ENCODE results near the gene VCAN.

Gene VCAN

GRCh38 chr5:83524345-83524744 is 52.8 kb downstream of the VCAN start:
- Mint-ChIP-seq H3K4me3 (no peak overlapping the region), H3K9me3 (no peaks in the 10 kb centered on the region), H3K4me1 (ENCODE audit: low read depth) (no peaks in the 10 kb centered on the region), H3K27me3 (ENCODE audit: low read depth) (no peaks in the 10 kb centered on the region), H3K27ac (no peak overlapping the region), H3K36me3 (ENCODE audit: low read depth) (no peaks in the 10 kb centered on the region)

- Mint-ChIP-seq H3K36me3 (ENCODE audit: low read depth) (no peaks in the 10 kb centered on the region), H3K27ac (no peak overlapping the region), H3K9me3 (no peaks in the 10 kb centered on the region), H3K27me3 (ENCODE audit: low read depth) (no peaks in the 10 kb centered on the region), H3K4me3 (no peak overlapping the region), H3K4me1 (ENCODE audit: low read depth) (no peaks in the 10 kb centered on the region)
Observed at GRCh38 chr5:83524991-83525390, 53.4 kb downstream of the VCAN start.

- no peaks in the 10 kb centered on the region for H3K9me3 Mint-ChIP-seq
- no peaks in the 10 kb centered on the region for H3K4me1 Mint-ChIP-seq (ENCODE audit: low read depth)
- no peaks in the 10 kb centered on the region for H3K36me3 Mint-ChIP-seq (ENCODE audit: low read depth)
- H3K27me3 Mint-ChIP-seq (ENCODE audit: low read depth), result no peaks in the 10 kb centered on the region
- H3K27ac Mint-ChIP-seq, result no peak overlapping the region
- H3K4me3 Mint-ChIP-seq, result no peak overlapping the region
Observed at GRCh38 chr5:83526289-83526688, 54.7 kb downstream of the VCAN start.

GRCh38 chr5:83527221-83527620 is 55.7 kb downstream of the VCAN start:
- Mint-ChIP-seq H3K4me3 (no peak overlapping the region), H3K9me3 (no peaks in the 10 kb centered on the region), H3K27ac (no peak overlapping the region), H3K36me3 (ENCODE audit: low read depth) (no peaks in the 10 kb centered on the region), H3K4me1 (ENCODE audit: low read depth) (no peaks in the 10 kb centered on the region), H3K27me3 (ENCODE audit: low read depth) (no peaks in the 10 kb centered on the region)

GRCh38 chr5:83527722-83528438 is 56.3 kb downstream of the VCAN start:
- Mint-ChIP-seq H3K27ac (no peak overlapping the region), H3K4me1 (ENCODE audit: low read depth) (no peaks in the 10 kb centered on the region), H3K36me3 (ENCODE audit: low read depth) (no peaks in the 10 kb centered on the region), H3K4me3 (no peak overlapping the region), H3K27me3 (ENCODE audit: low read depth) (no peaks in the 10 kb centered on the region), H3K9me3 (no peaks in the 10 kb centered on the region)

DNA sequence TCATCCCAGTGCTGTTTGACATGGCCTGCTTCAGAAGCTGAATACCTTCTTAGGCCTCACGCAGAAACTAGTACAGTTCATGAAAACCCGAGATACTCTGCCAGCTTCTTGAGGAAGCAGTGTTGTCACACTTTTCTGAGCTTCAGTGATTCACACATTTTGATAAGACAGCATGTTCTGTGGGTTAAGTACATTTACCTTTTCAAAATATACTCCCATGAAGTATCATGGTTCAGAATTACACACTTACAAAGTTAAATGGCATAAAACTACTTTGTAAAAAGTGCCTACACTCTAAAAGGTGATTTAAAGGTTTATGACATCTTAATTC is 56.9 kb downstream of the VCAN start:
- no peak overlapping the region for H3K27ac Mint-ChIP-seq
- no peaks in the 10 kb centered on the region for H3K27me3 Mint-ChIP-seq (ENCODE audit: low read depth)
- no peaks in the 10 kb centered on the region for H3K36me3 Mint-ChIP-seq (ENCODE audit: low read depth)
- no peaks in the 10 kb centered on the region for H3K4me1 Mint-ChIP-seq (ENCODE audit: low read depth)
- H3K4me3 Mint-ChIP-seq, result no peak overlapping the region
- no peaks in the 10 kb centered on the region for H3K9me3 Mint-ChIP-seq

GRCh38 chr5:83530193-83530592 is 58.6 kb downstream of the VCAN start:
- H3K27me3 Mint-ChIP-seq (ENCODE audit: low read depth), result no peaks in the 10 kb centered on the region
- no peaks in the 10 kb centered on the region for H3K9me3 Mint-ChIP-seq
- no peaks in the 10 kb centered on the region for H3K36me3 Mint-ChIP-seq (ENCODE audit: low read depth)
- no peaks in the 10 kb centered on the region for H3K4me1 Mint-ChIP-seq (ENCODE audit: low read depth)
- H3K4me3 Mint-ChIP-seq, result no peak overlapping the region
- no peak overlapping the region for H3K27ac Mint-ChIP-seq

GRCh38 chr5:83531661-83532060 is 60.1 kb downstream of the VCAN start:
- H3K27me3 Mint-ChIP-seq (ENCODE audit: low read depth), result no peaks in the 10 kb centered on the region
- H3K27ac Mint-ChIP-seq, result no peak overlapping the region
- no peaks in the 10 kb centered on the region for H3K36me3 Mint-ChIP-seq (ENCODE audit: low read depth)
- no peaks in the 10 kb centered on the region for H3K4me1 Mint-ChIP-seq (ENCODE audit: low read depth)
- no peaks in the 10 kb centered on the region for H3K9me3 Mint-ChIP-seq
- H3K4me3 Mint-ChIP-seq, result no peak overlapping the region

GRCh38 chr5:83538786-83539462 is 67.4 kb downstream of the VCAN start:
- Mint-ChIP-seq H3K36me3 (ENCODE audit: low read depth) (no peaks in the 10 kb centered on the region), H3K4me1 (ENCODE audit: low read depth) (peaks cover 8% of the 10 kb centered on the region), H3K27me3 (ENCODE audit: low read depth) (peaks cover 7% of the 10 kb centered on the region), H3K4me3 (peak overlapping the region; percentile 43), H3K27ac (peak overlapping the region; percentile 49), H3K9me3 (peaks cover 7% of the 10 kb centered on the region)

- Mint-ChIP-seq H3K27me3 (ENCODE audit: low read depth) (peaks cover 8% of the 10 kb centered on the region), H3K4me3 (peak overlapping the region; percentile 43), H3K9me3 (peaks cover 7% of the 10 kb centered on the region), H3K4me1 (ENCODE audit: low read depth) (peaks cover 8% of the 10 kb centered on the region), H3K36me3 (ENCODE audit: low read depth) (no peaks in the 10 kb centered on the region), H3K27ac (peak overlapping the region; percentile 49)
Observed at GRCh38 chr5:83539463-83539790, 67.9 kb downstream of the VCAN start.

DNA sequence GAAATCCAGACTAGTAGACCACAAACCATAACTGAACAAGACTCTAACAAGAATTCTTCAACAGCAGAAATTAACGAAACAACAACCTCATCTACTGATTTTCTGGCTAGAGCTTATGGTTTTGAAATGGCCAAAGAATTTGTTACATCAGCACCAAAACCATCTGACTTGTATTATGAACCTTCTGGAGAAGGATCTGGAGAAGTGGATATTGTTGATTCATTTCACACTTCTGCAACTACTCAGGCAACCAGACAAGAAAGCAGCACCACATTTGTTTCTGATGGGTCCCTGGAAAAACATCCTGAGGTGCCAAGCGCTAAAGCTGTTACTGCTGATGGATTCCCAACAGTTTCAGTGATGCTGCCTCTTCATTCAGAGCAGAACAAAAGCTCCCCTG is 68.6 kb downstream of the VCAN start:
- H3K27me3 Mint-ChIP-seq (ENCODE audit: low read depth), result peaks cover 8% of the 10 kb centered on the region
- H3K9me3 Mint-ChIP-seq, result peaks cover 7% of the 10 kb centered on the region
- H3K4me3 Mint-ChIP-seq, result no peak overlapping the region
- H3K36me3 Mint-ChIP-seq (ENCODE audit: low read depth), result no peaks in the 10 kb centered on the region
- H3K27ac Mint-ChIP-seq, result no peak overlapping the region
- peaks cover 8% of the 10 kb centered on the region for H3K4me1 Mint-ChIP-seq (ENCODE audit: low read depth)

- Mint-ChIP-seq H3K4me1 (ENCODE audit: low read depth) (peaks cover 8% of the 10 kb centered on the region), H3K27ac (no peak overlapping the region), H3K36me3 (ENCODE audit: low read depth) (no peaks in the 10 kb centered on the region), H3K27me3 (ENCODE audit: low read depth) (peaks cover 8% of the 10 kb centered on the region), H3K9me3 (peaks cover 7% of the 10 kb centered on the region), H3K4me3 (no peak overlapping the region)
Observed at GRCh38 chr5:83540783-83541182, 69.2 kb downstream of the VCAN start.

DNA sequence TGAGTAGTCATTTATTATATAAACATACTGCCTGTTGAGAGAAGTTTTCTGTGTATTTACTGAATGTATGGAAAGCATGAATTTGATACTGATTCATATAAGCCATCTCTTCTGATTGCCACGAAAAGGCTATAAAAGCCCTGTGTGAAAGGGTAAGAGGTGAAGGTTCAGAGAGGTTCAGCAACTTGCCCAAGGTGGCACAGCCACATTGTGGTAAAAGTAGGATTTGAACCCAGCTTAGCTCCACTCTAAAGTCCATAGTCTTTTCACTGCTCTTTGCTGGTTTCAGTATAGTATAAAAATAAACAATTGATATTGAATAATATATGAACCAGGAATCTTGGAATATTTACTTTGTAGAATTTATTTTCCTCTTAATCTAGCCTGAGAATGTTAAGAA is 71.3 kb downstream of the VCAN start:
- no peak overlapping the region for H3K4me3 Mint-ChIP-seq
- H3K4me1 Mint-ChIP-seq (ENCODE audit: low read depth), result peaks cover 8% of the 10 kb centered on the region
- peaks cover 6% of the 10 kb centered on the region for H3K27me3 Mint-ChIP-seq (ENCODE audit: low read depth)
- peaks cover 6% of the 10 kb centered on the region for H3K9me3 Mint-ChIP-seq
- no peak overlapping the region for H3K27ac Mint-ChIP-seq
- no peaks in the 10 kb centered on the region for H3K36me3 Mint-ChIP-seq (ENCODE audit: low read depth)

- H3K36me3 Mint-ChIP-seq (ENCODE audit: low read depth), result no peaks in the 10 kb centered on the region
- H3K27me3 Mint-ChIP-seq (ENCODE audit: low read depth), result peaks cover 6% of the 10 kb centered on the region
- peaks cover 4% of the 10 kb centered on the region for H3K9me3 Mint-ChIP-seq
- H3K4me3 Mint-ChIP-seq, result no peak overlapping the region
- peaks cover 7% of the 10 kb centered on the region for H3K4me1 Mint-ChIP-seq (ENCODE audit: low read depth)
- H3K27ac Mint-ChIP-seq, result no peak overlapping the region
Observed at GRCh38 chr5:83543898-83544297, 72.4 kb downstream of the VCAN start.

DNA sequence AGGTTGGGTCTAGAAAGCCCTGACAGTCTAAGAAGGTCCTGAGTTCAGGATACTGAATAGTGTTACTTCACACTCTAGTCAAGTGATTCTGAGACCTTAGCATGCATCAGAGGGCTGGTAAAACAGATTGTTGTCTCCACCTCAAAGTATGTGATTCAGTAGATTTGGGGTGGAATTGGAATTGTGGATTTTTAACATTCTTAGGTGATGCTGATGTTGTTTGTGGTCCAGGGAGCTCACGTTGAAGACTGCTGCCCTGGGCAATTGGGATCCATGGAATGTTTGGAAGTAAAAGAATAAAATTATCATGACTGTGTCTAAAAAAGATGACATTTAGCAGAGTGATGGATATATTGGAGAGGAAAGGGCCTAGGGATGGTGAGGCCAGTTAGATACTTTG is 75.6 kb downstream of the VCAN start:
- H3K36me3 Mint-ChIP-seq (ENCODE audit: low read depth), result no peaks in the 10 kb centered on the region
- H3K4me1 Mint-ChIP-seq (ENCODE audit: low read depth), result no peaks in the 10 kb centered on the region
- no peaks in the 10 kb centered on the region for H3K9me3 Mint-ChIP-seq
- H3K27ac Mint-ChIP-seq, result no peak overlapping the region
- no peak overlapping the region for H3K4me3 Mint-ChIP-seq
- peaks cover 6% of the 10 kb centered on the region for H3K27me3 Mint-ChIP-seq (ENCODE audit: low read depth)

All from T-helper 1 cell treated with Interleukin-12 subunit alpha and Interleukin-12 subunit beta and Interleukin-4 antibody, amounts not matched to agents 30 μg/mL and 1 μg/mL, for 36 hours (primary cell).